Endothelial cell of umbilical vein (primary cell): ENCODE data around the gene NCOA7. TPM values are rescaled to one million over a fixed set of nuclear protein-coding genes. Genes with fewer than 3 reads are reported as not detected.

Experiments used
- BruUV-seq: library from RNA; stranded (reverse); fragments of 400-500 nt; replicated peaks from 2 replicates; lab custom pipeline; 2021; lab: Mats Ljungman, UMichigan
- CTCF ChIA-PET: fragments of 300-600, 350-600 bp; sonication (Branson Sonifier 250); formaldehyde crosslinking; loops from one replicate; lab custom pipeline; 2021; ENCODE audit warnings: antibody characterized with exemption, inconsistent platforms; lab: Charles Lee
- POLR2A ChIA-PET: fragments of 300-600, 350-600 bp; sonication (Branson Sonifier 250); formaldehyde crosslinking; loops from one replicate; lab custom pipeline; 2021; ENCODE audit warnings: antibody characterized with exemption, inconsistent platforms; lab: Charles Lee
- DNase-seq: peaks from one replicate; pipeline ENCODE4 v3.0.0-alpha.2; 2011; ENCODE audit warnings: low read depth, low spot score
- FAIRE-seq: peaks from 2 replicates; lab custom pipeline; 2011; peaks lifted over from hg19 to GRCh38; lab: Jason Lieb, UNC
- H2AFZ ChIP-seq: 2 replicates; pipeline ENCODE4 v1.6.0; 2012; ENCODE audit warnings: low read depth, low read length, control low read depth, inconsistent platforms
- H3K27ac ChIP-seq: 2 replicates; pipeline ENCODE4 v1.5.1; 2011; ENCODE audit warnings: low read depth, mild to moderate bottlenecking, control low read depth, low read length, moderate library complexity; ENCODE audit not compliant: insufficient read depth
- H3K27me3 ChIP-seq, 2 experiments: 2 replicates each; pipeline versions ENCODE4 v1.6.0 to v1.6.1; 2011; ENCODE audit warnings: low read length in 2 of 2, mixed read lengths in 1 of 2; ENCODE audit not compliant: control insufficient read depth in 2 of 2, insufficient read depth in 2 of 2
- H3K36me3 ChIP-seq, 2 experiments: 2 replicates in 1 of 2; 3 replicates in 1 of 2; pipeline ENCODE4 v1.5.1; 2011; ENCODE audit warnings: low read length in 2 of 2, mild to moderate bottlenecking in 1 of 2, moderate library complexity in 1 of 2; ENCODE audit not compliant: control insufficient read depth in 2 of 2, insufficient read depth in 2 of 2; ENCODE audit errors: extremely low read depth in 1 of 2
- H3K4me1 ChIP-seq: 3 replicates; pipeline ENCODE4 v1.5.1; 2011; ENCODE audit warnings: mild to moderate bottlenecking, low read length; ENCODE audit not compliant: control insufficient read depth, insufficient read depth; ENCODE audit errors: extremely low read depth
- H3K4me2 ChIP-seq: 2 replicates; pipeline ENCODE4 v1.6.1; 2011; ENCODE audit warnings: low read length, control low read depth, mixed read lengths; ENCODE audit not compliant: insufficient read depth
- H3K4me3 ChIP-seq, 3 experiments: fragments of 200-600 bp in 1 of 3; sonication (generic), shearing (Covaris generic) in 1 of 3; replicated peaks in 1 of 3; 2 replicates each; pipeline ENCODE4 v1.5.1; 2011 to 2016; ENCODE audit warnings: control low read depth in 3 of 3, low read length in 3 of 3, mild to moderate bottlenecking in 2 of 3, inconsistent platforms in 1 of 3, low read depth in 1 of 3, moderate library complexity in 1 of 3; ENCODE audit not compliant: insufficient read depth in 1 of 3
- H3K79me2 ChIP-seq: 2 replicates; pipeline ENCODE4 v1.6.0; 2012; ENCODE audit warnings: low read length, inconsistent platforms; ENCODE audit not compliant: control insufficient read depth, insufficient read depth
- H3K9ac ChIP-seq: replicated peaks from 2 replicates; pipeline ENCODE3; 2011; ENCODE audit warnings: low read length, control low read depth; ENCODE audit not compliant: insufficient read depth; ENCODE audit errors: extremely low read depth
- H3K9me1 ChIP-seq: replicated peaks from 3 replicates; pipeline ENCODE4 v1.6.0; 2011; ENCODE audit warnings: mild to moderate bottlenecking, low read length; ENCODE audit not compliant: control insufficient read depth, insufficient read depth; ENCODE audit errors: extremely low read depth
- H3K9me3 ChIP-seq: replicated peaks from 2 replicates; pipeline ENCODE4 v1.5.1; 2012; ENCODE audit warnings: low read length, inconsistent platforms; ENCODE audit not compliant: control insufficient read depth, insufficient read depth
- H4K20me1 ChIP-seq: replicated peaks from 2 replicates; pipeline ENCODE3; 2011; ENCODE audit warnings: mild to moderate bottlenecking, low read length; ENCODE audit not compliant: control insufficient read depth, insufficient read depth; ENCODE audit errors: extremely low read depth
- CTCF ChIP-seq, 2 donors: IDR thresholded peaks; 1 replicate in 1 of 2; 2 replicates in 1 of 2; pipeline ENCODE4 v1.5.1; 2011; ENCODE audit warnings: low read length in 2 of 2, mild to moderate bottlenecking in 2 of 2, moderate library complexity in 2 of 2, control low read depth in 1 of 2, inconsistent platforms in 1 of 2, low read depth in 1 of 2; ENCODE audit not compliant: insufficient read depth in 1 of 2; ENCODE audit errors: extremely low read depth in 1 of 2
- EZH2 ChIP-seq: IDR thresholded peaks from 2 replicates; pipeline ENCODE4 v1.6.1; 2012; ENCODE audit warnings: borderline replicate concordance, low read depth, mild to moderate bottlenecking, moderate library complexity, low read length, inconsistent platforms; ENCODE audit not compliant: severe bottlenecking
- FOS ChIP-seq: IDR thresholded peaks from 2 replicates; pipeline ENCODE4 v1.6.1; 2011; ENCODE audit warnings: mild to moderate bottlenecking, low read length, moderate library complexity, borderline replicate concordance; ENCODE audit not compliant: insufficient read depth
- GATA2 ChIP-seq: IDR thresholded peaks from 2 replicates; pipeline ENCODE4 v1.7.0; 2011; ENCODE audit warnings: low read depth, mild to moderate bottlenecking, moderate library complexity, mixed read lengths, low read length; ENCODE audit not compliant: insufficient read length, insufficient read depth
- JUN ChIP-seq: IDR thresholded peaks from 2 replicates; pipeline ENCODE4 v1.6.1; 2011; ENCODE audit warnings: borderline replicate concordance, low read depth; ENCODE audit not compliant: insufficient read length, insufficient read depth
- MAX ChIP-seq: IDR thresholded peaks from 2 replicates; pipeline ENCODE4 v1.6.1; 2011; ENCODE audit not compliant: insufficient read depth, insufficient read length
- MYC ChIP-seq: IDR thresholded peaks from one replicate; pipeline ENCODE4 v1.6.1; 2011; ENCODE audit warnings: mild to moderate bottlenecking, low read depth, low read length
- POLR2A ChIP-seq: IDR thresholded peaks from 2 replicates; pipeline ENCODE4 v1.6.1; 2012; ENCODE audit warnings: low read depth, mild to moderate bottlenecking, control low read depth, low read length
- POLR2AphosphoS5 ChIP-seq: IDR thresholded peaks from 2 replicates; pipeline ENCODE4 v1.6.1; 2012; ENCODE audit warnings: low read depth, mild to moderate bottlenecking, control low read depth, low read length, moderate library complexity; ENCODE audit not compliant: insufficient read depth
- dilution Hi-C: fragments of 300-500 bp; cut with MboI; formaldehyde crosslinking; loops from one replicate; pipeline ENCODE4 v1.15.0; 2019; ENCODE audit warnings: low sequenced_read_pairs; ENCODE audit not compliant: extremely low pct_ligation_motif_present
- intact Hi-C: fragments of 100-400 bp; cut with micrococcal nuclease; formaldehyde crosslinking; loops from one replicate; pipeline ENCODE4 v1.10.0; 2022
- polyA plus RNA-seq, 4 experiments: library from polyadenylated mRNA; depleted of rRNA in 3 of 4; stranded (reverse) in 3 of 4; unstranded in 1 of 4; fragments of >200 nt; gene quantifications; 2 replicates each; pipeline versions ENCODE4 v1.2.1 to v1.2.3, GENCODE V29; 2011 to 2012; ENCODE audit warnings: missing spikeins in 1 of 4
- total RNA-seq: library from RNA; stranded (reverse); gene quantifications from 2 replicates; pipeline ENCODE4 v1.2.3, GENCODE V29; 2021

Gene NCOA7
- total and polyA plus RNA-seq, 2 donors (not counting 3 experiments of a cell fraction or from before 2014, with no cell fraction given) = 27.7 to 71.2 TPM

GRCh38 chr6:125922322-125922860 is 131.6 kb downstream of the NCOA7 start:
- intact Hi-C loops (no loop called here), dilution Hi-C loops (no loop called here)
- Histone ChIP-seq H3K79me2 (no peaks in the 10 kb centered on the region), H3K27ac (no peak overlapping the region), H3K4me3 (no peak overlapping the region), H3K9ac (no peak overlapping the region), H3K9me3 (no peaks in the 10 kb centered on the region), H4K20me1 (no peaks in the 10 kb centered on the region), H3K4me2 (no peak overlapping the region), H3K4me1 (peaks cover 14% of the 10 kb centered on the region), H3K9me1 (no peaks in the 10 kb centered on the region), H2AFZ (no peak overlapping the region), H3K36me3 (peaks cover 20 to 29% of the 10 kb centered on the region in 2 experiments), H3K27me3 (no peaks in the 10 kb centered on the region)
- CTCF ChIA-PET = interaction anchor here (1.4 kb wide), 1 partner anchor 34 kb away, joined by 4 read pairs; no protein-coding TSS in a partner anchor
- BruUV-seq = no TSS peak
- POLR2A ChIA-PET = no interaction called here
- TF ChIP-seq FOS (no peak), GATA2 (no peak), MYC (no peak), CTCF (IDR thresholded peaks at IDR 0.05; ENCODE audit: extremely low read depth in 1 of 2, insufficient read depth in 1 of 2, low read depth in 1 of 2, low read length in 2 of 2) (no peak), MAX (no peak), POLR2AphosphoS5 (no peak), EZH2 (no peak), JUN (no peak), POLR2A (no peak)
- DNase-seq (no peak), FAIRE-seq (no peak)
